ENCODE results near the gene FN3KRP.

Gene FN3KRP

GRCh38 chr17:82716203-82717010, at the start of gene FN3KRP:
FN3KRP (plus strand) TSS chr17:82716706; CDS start chr17:82716756, 50 bp downstream.
- DNase-seq, result peak; percentile 89 to 93

GRCh38 chr17:82666931-82667667, 49.4 kb upstream of the FN3KRP start:
- DNase-seq, result no peak

GRCh38 chr17:82667668-82668000, 48.9 kb upstream of the FN3KRP start:
- DNase-seq, result no peak

GRCh38 chr17:82668024-82668630, 48.4 kb upstream of the FN3KRP start:
- DNase-seq, result no peak

- peak; percentile 72 for DNase-seq
Observed at GRCh38 chr17:82668631-82669099, 47.8 kb upstream of the FN3KRP start.

- DNase-seq, result no peak
Observed at GRCh38 chr17:82670661-82671450, 45.6 kb upstream of the FN3KRP start.

GRCh38 chr17:82674656-82675475, 41.6 kb upstream of the FN3KRP start:
- DNase-seq, result no peak

- DNase-seq, result no peak
Observed at GRCh38 chr17:82675476-82676245, 40.8 kb upstream of the FN3KRP start.

- DNase-seq, result no peak
Observed at GRCh38 chr17:82677353-82677925, 39.1 kb upstream of the FN3KRP start.

GRCh38 chr17:82678265-82678891, 38.1 kb upstream of the FN3KRP start:
- DNase-seq, result no peak

GRCh38 chr17:82679586-82680465, 36.7 kb upstream of the FN3KRP start:
- no peak for DNase-seq

GRCh38 chr17:82681547-82681946, 35.0 kb upstream of the FN3KRP start:
- no peak for DNase-seq

GRCh38 chr17:82683534-82683933, 33.0 kb upstream of the FN3KRP start:
- DNase-seq, result no peak

GRCh38 chr17:82684228-82684841, 32.2 kb upstream of the FN3KRP start:
- no peak for DNase-seq

- DNase-seq, result no peak
Observed at GRCh38 chr17:82685291-82685690, 31.2 kb upstream of the FN3KRP start.

- no peak for DNase-seq
Observed at GRCh38 chr17:82686366-82687324, 29.9 kb upstream of the FN3KRP start.

GRCh38 chr17:82687375-82687861, 29.1 kb upstream of the FN3KRP start:
- no peak for DNase-seq

Data from inflammatory macrophage treated with lipopolysaccharide for 1 hour (primary cell).